PC-3 (cell line): ENCODE results near the gene SEC16A. TPM values are rescaled to one million over a fixed set of nuclear protein-coding genes. Genes with fewer than 3 reads are reported as not detected.

Source experiments
- ATAC-seq: fragments of 200-7000 bp; cut with Tn5 transposase; 2 replicates; pipeline ENCODE4 v1.9.1; 2020; ENCODE audit warnings: mild to moderate bottlenecking, moderate library complexity
- BruUV-seq: library from RNA; stranded (reverse); fragments of 400-500 nt; replicated peaks from 2 replicates; lab custom pipeline; 2021; lab: Mats Ljungman, UMichigan
- CTCF ChIA-PET: fragments of 300-600 bp; sonication (Branson Sonifier 250); formaldehyde crosslinking; loops from one replicate; lab custom pipeline; 2022; ENCODE audit warnings: antibody characterized with exemption; lab: Charles Lee
- POLR2A ChIA-PET: fragments of 300-600 bp; sonication (Branson Sonifier 250); formaldehyde crosslinking; loops from one replicate; lab custom pipeline; 2022; ENCODE audit warnings: antibody characterized with exemption; ENCODE audit not compliant: unreplicated experiment; lab: Charles Lee
- DNase-seq: peaks from one replicate; pipeline ENCODE4 v3.0.0-alpha.2; 2015
- H2AFZ ChIP-seq: fragments of 300-600 bp; sonication (generic); 2 replicates; pipeline ENCODE4 v1.6.0; 2016; ENCODE audit warnings: antibody characterized with exemption, low read length
- H3F3A ChIP-seq: fragments of 300-600 bp; sonication (generic); one replicate; pipeline ENCODE4 v1.6.0; 2017; ENCODE audit warnings: antibody characterized with exemption, low read length, control low read depth, mild to moderate bottlenecking; ENCODE audit not compliant: unreplicated experiment
- H3K27ac ChIP-seq: fragments of 300-600 bp; sonication (generic); 2 replicates; pipeline ENCODE4 v1.5.1; 2016; ENCODE audit warnings: mild to moderate bottlenecking, low read length
- H3K27me3 ChIP-seq: fragments of 300-600 bp; sonication (generic); 2 replicates; pipeline ENCODE4 v1.6.1; 2016; ENCODE audit warnings: low read length, mixed read lengths
- H3K36me3 ChIP-seq: fragments of 300-600 bp; sonication (generic); 2 replicates; pipeline ENCODE4 v1.6.1; 2016; ENCODE audit warnings: low read depth, mixed run types, low read length, mixed read lengths
- H3K4me1 ChIP-seq: fragments of 300-600 bp; sonication (generic); 2 replicates; pipeline ENCODE4 v1.5.1; 2016; ENCODE audit warnings: low read length; ENCODE audit not compliant: insufficient read depth
- H3K4me2 ChIP-seq: fragments of 300-600 bp; sonication (generic); 2 replicates; pipeline ENCODE4 v1.6.0; 2016; ENCODE audit warnings: low read length
- H3K4me3 ChIP-seq: fragments of 300-600 bp; sonication (generic); 2 replicates; pipeline ENCODE4 v1.5.1; 2016; ENCODE audit warnings: mild to moderate bottlenecking, low read length, mixed read lengths
- H3K79me2 ChIP-seq: fragments of 300-600 bp; sonication (generic); 2 replicates; pipeline ENCODE4 v1.6.1; 2017; ENCODE audit warnings: low read length, mixed read lengths
- H3K9ac ChIP-seq: fragments of 300-600 bp; sonication (generic); 2 replicates; pipeline ENCODE4 v1.6.0; 2016; ENCODE audit warnings: mild to moderate bottlenecking, low read length
- H3K9me2 ChIP-seq: fragments of 300-600 bp; sonication (generic); replicated peaks from 2 replicates; pipeline ENCODE4 v1.6.1; 2016; ENCODE audit warnings: mixed run types, low read length, mixed read lengths
- H3K9me3 ChIP-seq: fragments of 300-600 bp; sonication (generic); 2 replicates; pipeline ENCODE4 v1.6.1; 2016; ENCODE audit warnings: low read length, mixed read lengths
- H4K20me1 ChIP-seq: fragments of 300-600 bp; sonication (generic); 2 replicates; pipeline ENCODE4 v1.6.1; 2016; ENCODE audit warnings: low read length, mixed read lengths
- CTCF ChIP-seq: fragments of 300-600 bp; sonication (generic); conservative IDR thresholded peaks from 2 replicates; pipeline ENCODE4 v1.5.1; 2017; ENCODE audit warnings: antibody characterized with exemption, low read depth, mild to moderate bottlenecking, low read length
- EZH2 ChIP-seq: fragments of 300-600 bp; sonication (generic); IDR thresholded peaks from one replicate; pipeline ENCODE4 v1.6.1; 2017; ENCODE audit warnings: antibody characterized with exemption, mild to moderate bottlenecking, low read length; ENCODE audit not compliant: unreplicated experiment
- EZH2phosphoT487 ChIP-seq: fragments of 300-600 bp; sonication (generic); IDR thresholded peaks from 2 replicates; pipeline ENCODE4 v1.6.1; 2018; ENCODE audit warnings: mild to moderate bottlenecking, antibody characterized with exemption, low read length, borderline replicate concordance
- intact Hi-C: fragments of 100-400 bp; cut with micrococcal nuclease; formaldehyde crosslinking; loops from 2 replicates; pipeline ENCODE4 v1.9.0; 2023
- total RNA-seq: library from RNA; depleted of rRNA; stranded (reverse); fragments of >200 nt; gene quantifications from 2 replicates; pipeline ENCODE4 v1.2.3, GENCODE V29; 2014

Gene SEC16A
- total RNA-seq, 1 experiment from 2014 or later: 28.3 TPM

- ChIA-PET POLR2A (no interaction called here), CTCF (no interaction called here)
- H3K79me2 ChIP-seq: peaks cover 23% of the 10 kb centered on the region
- no peak for DNase-seq
- no peaks in the 10 kb centered on the region for H3F3A ChIP-seq
- peaks cover 12% of the 10 kb centered on the region for H3K4me1 ChIP-seq
- intact Hi-C loops: no loop called here
- BruUV-seq: no TSS peak
- H3K4me2 ChIP-seq: no peak overlapping the region
- H3K36me3 ChIP-seq: peaks cover 7% of the 10 kb centered on the region
- H3K27me3 ChIP-seq: no peaks in the 10 kb centered on the region
- no peak overlapping the region for H3K4me3 ChIP-seq
- no peak overlapping the region for H3K27ac ChIP-seq
- no peak overlapping the region for H3K9ac ChIP-seq
- ATAC-seq: no peak
- no peak overlapping the region for H2AFZ ChIP-seq
- H4K20me1 ChIP-seq: no peaks in the 10 kb centered on the region
- H3K9me2 ChIP-seq: no peaks in the 10 kb centered on the region
- no peaks in the 10 kb centered on the region for H3K9me3 ChIP-seq
- TF ChIP-seq EZH2 (no peak), EZH2phosphoT487 (no peak), CTCF (no peak)
Measured at GRCh38 chr9:136395345-136396218, 87.3 kb downstream of the SEC16A start.

- BruUV-seq: no TSS peak
- peaks cover 8% of the 10 kb centered on the region for H3K4me1 ChIP-seq
- CTCF ChIA-PET: no interaction called here
- H3K9me3 ChIP-seq: no peaks in the 10 kb centered on the region
- intact Hi-C loops: no loop called here
- no peaks in the 10 kb centered on the region for H3F3A ChIP-seq
- no peaks in the 10 kb centered on the region for H3K9me2 ChIP-seq
- ATAC-seq (no peak), DNase-seq (no peak)
- H3K4me3 ChIP-seq: no peak overlapping the region
- no peak for TF ChIP-seq EZH2phosphoT487
- no peak for TF ChIP-seq CTCF
- TF ChIP-seq EZH2: no peak
- no peaks in the 10 kb centered on the region for H3K27me3 ChIP-seq
- H4K20me1 ChIP-seq: no peaks in the 10 kb centered on the region
- H3K27ac ChIP-seq: no peak overlapping the region
- peaks cover 23% of the 10 kb centered on the region for H3K79me2 ChIP-seq
- H3K9ac ChIP-seq: no peak overlapping the region
- H3K4me2 ChIP-seq: no peak overlapping the region
- no peak overlapping the region for H2AFZ ChIP-seq
- POLR2A ChIA-PET: no interaction called here
- peaks cover 7% of the 10 kb centered on the region for H3K36me3 ChIP-seq
Measured at GRCh38 chr9:136395020-136395340, 87.9 kb downstream of the SEC16A start.
